ENCODE results near the gene ACTR1A.
"Not testable (repeated sequence)": the region's sequence is repeated elsewhere in the genome, so short reads cannot be mapped to it uniquely, and the experiment has no call there.

ACTR1A gene

GRCh38 chr10:102535481-102536147, 33.1 kb upstream of the ACTR1A start:
- no peak for TF ChIP-seq CTCF (IDR thresholded peaks at IDR 0.05; ENCODE audit: control extremely low read depth, extremely low read depth, low read depth, missing control alignments)
- ChIA-PET POLR2A (no interaction called here), CTCF (interaction anchor here (1.6 kb wide), 1 partner anchor 13 kb away, joined by 8 read pairs; no protein-coding TSS in a partner anchor)
- no peak for DNase-seq (ENCODE audit: extremely low spot score)

GRCh38 chr10:102534966-102535365, 32.5 kb upstream of the ACTR1A start:
- POLR2A ChIA-PET; DNase-seq (ENCODE audit: extremely low spot score): not testable (repeated sequence)
- CTCF ChIA-PET: interaction anchor here (1.6 kb wide), 1 partner anchor 12 kb away, joined by 8 read pairs; no protein-coding TSS in a partner anchor

GRCh38 chr10:102534333-102534732, 31.8 kb upstream of the ACTR1A start:
- TF ChIP-seq CTCF (IDR thresholded peaks at IDR 0.05; ENCODE audit: control extremely low read depth, extremely low read depth, low read depth, missing control alignments): no peak
- no peak for DNase-seq (ENCODE audit: extremely low spot score)
- ChIA-PET POLR2A (no interaction called here), CTCF (interaction anchor here (1.1 to 1.6 kb wide), 3 partner anchors 10 to 182 kb away, joined by 3 to 8 read pairs (median 3); no protein-coding TSS in a partner anchor)

GRCh38 chr10:102527546-102527945, 25.0 kb upstream of the ACTR1A start:
- POLR2A ChIA-PET: no interaction called here
- DNase-seq (ENCODE audit: extremely low spot score): no peak
- CTCF ChIA-PET: interaction anchor here (1.4 kb wide), 1 partner anchor 16 kb away, joined by 4 read pairs; no protein-coding TSS in a partner anchor
- no peak for TF ChIP-seq CTCF (IDR thresholded peaks at IDR 0.05; ENCODE audit: control extremely low read depth, extremely low read depth, low read depth, missing control alignments)

GRCh38 chr10:102524746-102525145, 22.2 kb upstream of the ACTR1A start:
- TF ChIP-seq CTCF (IDR thresholded peaks at IDR 0.05; ENCODE audit: control extremely low read depth, extremely low read depth, low read depth, missing control alignments): no peak
- no peak for DNase-seq (ENCODE audit: extremely low spot score)
- ChIA-PET CTCF (interaction anchor here (1.1 to 1.4 kb wide), 4 partner anchors 9 to 59 kb away, joined by 3 to 5 read pairs (median 3); no protein-coding TSS in a partner anchor), POLR2A (no interaction called here)

GRCh38 chr10:102523250-102524029, 20.9 kb upstream of the ACTR1A start:
- DNase-seq (ENCODE audit: extremely low spot score): no peak
- TF ChIP-seq CTCF (IDR thresholded peaks at IDR 0.05; ENCODE audit: control extremely low read depth, extremely low read depth, low read depth, missing control alignments): no peak
- ChIA-PET CTCF (interaction anchor here (0.7 to 1.8 kb wide), 6 partner anchors 7 to 60 kb away, joined by 3 to 8 read pairs (median 4); partner anchors contain the start of gene ACTR1A), POLR2A (no interaction called here)

- CTCF ChIA-PET: interaction anchor here (0.7 to 1.8 kb wide), 6 partner anchors 8 to 60 kb away, joined by 3 to 8 read pairs (median 4); partner anchors contain the start of gene ACTR1A
- DNase-seq (ENCODE audit: extremely low spot score): no peak
- no peak for TF ChIP-seq CTCF (IDR thresholded peaks at IDR 0.05; ENCODE audit: control extremely low read depth, extremely low read depth, low read depth, missing control alignments)
- POLR2A ChIA-PET: no interaction called here
Measured at GRCh38 chr10:102522874-102523249, 20.4 kb upstream of the ACTR1A start.
